Activated CD4-positive, CD25-positive, alpha-beta regulatory T cell treated with anti-CD3 and anti-CD28 coated beads, Interleukin-2, amount 50 U/mL, for 24 hours (primary cell): ENCODE data around the gene EIF4A2.
"Not testable (repeated sequence)": the region's sequence is repeated elsewhere in the genome, so short reads cannot be mapped to it uniquely, and the experiment has no call there.

Experiments used
- ATAC-seq, 2 donors: fragments of 150-1000 bp; cut with Tn5 transposase; one replicate each; pipeline ENCODE4 v1.10.0; 2021; ENCODE audit warnings: mild to moderate bottlenecking in 1 of 2, moderate library complexity in 1 of 2

EIF4A2 gene

DNA sequence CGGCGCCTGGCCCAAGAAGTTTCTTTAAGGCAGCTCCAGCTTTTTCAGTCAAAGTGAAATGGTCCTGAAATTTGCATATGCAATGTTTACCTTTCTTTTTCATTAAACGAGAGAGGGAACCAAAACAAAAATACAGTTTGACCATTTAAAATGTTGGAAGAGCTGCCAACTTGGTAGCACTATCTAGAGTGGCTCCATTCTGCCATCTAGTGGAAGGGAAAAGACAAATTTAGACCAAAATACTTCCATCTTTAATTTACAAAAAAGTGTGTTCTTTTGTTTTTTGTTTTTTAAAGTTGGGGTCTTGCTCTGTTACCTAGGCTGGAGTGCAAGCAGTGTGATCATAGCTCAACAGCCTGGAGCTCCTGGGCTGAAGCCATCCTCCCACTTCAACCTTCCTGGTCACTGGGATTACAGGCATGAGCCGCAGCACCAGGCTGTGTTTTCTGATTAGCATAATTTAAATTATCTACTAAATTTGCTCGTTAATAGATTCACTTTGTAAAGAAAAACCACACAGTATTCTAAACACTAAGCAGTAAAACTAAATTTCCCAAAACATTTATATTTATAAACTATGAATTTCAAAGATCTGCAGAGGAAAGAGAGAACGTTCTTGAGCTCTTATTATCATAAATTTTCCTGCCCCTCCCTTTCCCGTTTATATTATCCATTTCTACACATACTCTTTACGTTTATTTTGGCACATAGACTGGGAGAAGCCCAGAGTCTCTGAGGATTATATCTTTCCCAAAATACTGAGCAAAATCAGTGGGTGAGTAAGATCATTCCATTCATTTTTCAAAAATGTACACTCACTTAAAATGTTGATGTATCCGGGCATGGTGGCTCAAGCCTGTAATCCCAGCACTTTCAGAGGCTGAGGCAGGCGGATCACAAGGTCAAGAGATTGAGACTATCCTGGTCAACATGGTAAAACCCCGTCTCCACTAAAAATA is 38.3 kb downstream of the EIF4A2 start:
- no peak for ATAC-seq

DNA sequence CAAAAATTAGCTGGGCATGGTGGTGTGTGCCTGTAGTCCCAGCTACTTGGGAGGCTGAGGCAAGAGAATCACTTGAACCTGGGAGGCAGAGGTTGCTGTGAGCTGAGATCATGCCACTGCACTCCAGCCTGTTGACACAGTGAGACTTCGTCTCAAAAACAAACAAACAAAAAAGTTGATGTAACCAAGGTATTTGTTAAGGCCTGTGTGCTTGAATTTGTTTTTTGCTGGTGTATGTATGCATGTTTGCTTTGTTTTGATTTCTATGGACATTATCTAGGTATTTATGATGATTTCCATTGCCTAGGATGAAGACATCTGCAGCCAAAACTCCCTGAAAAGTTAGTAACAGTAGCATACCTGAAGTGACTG is 39.0 kb downstream of the EIF4A2 start:
- not testable (repeated sequence) for ATAC-seq

DNA sequence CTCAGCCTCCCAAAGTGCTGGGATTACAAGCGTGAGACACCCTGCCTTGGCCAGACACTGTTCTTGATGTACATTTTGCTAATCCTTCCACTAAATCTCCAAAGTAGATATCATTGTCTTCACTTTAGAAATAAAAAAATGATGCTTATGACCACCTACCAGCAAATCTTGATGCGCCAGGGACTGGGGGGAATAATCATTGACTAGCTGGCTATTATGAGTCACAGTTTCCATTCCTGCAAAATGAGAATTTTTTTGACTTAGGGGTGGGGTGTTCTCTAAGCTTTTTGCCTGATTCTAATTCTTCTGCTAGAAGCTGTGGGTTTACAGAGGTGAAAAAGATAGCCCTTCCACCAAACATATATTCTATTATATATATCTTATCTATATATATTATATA is 40.0 kb downstream of the EIF4A2 start:
- no peak for ATAC-seq

DNA sequence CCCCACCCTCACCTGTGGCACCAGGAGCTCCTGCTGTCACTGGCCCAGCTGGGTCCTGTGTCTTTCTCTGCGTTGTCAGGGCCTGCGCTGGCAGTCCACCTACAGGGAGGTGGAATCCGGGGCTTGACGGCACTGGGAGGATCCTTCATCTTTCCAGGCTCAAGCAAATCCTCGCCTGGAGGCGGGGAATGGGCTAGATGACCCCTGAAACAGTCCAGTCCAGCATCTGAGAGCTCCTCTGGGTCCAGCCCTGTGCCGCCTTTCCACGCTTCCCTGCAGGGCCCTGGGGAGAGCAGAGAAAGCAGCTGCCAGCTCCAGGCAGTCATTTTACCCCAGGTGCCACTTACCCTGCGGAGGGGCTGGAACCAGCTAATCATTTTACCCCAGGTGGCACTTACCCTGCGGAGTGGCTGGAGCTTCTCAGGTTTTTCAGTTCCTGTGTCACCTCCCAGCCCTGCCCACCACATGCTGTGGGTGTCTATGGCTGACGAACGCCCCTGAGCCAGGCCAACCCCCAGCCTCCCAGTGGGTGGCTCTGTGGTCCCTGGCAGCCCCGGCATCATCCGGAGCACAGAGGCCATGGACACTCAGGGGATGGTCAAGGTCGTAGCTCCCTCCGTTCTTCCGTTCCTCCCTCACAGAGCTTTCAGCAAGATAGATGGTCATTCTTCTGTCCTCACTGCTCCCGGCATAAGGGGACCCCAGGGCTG is 41.2 kb downstream of the EIF4A2 start:
- no peak for ATAC-seq

DNA sequence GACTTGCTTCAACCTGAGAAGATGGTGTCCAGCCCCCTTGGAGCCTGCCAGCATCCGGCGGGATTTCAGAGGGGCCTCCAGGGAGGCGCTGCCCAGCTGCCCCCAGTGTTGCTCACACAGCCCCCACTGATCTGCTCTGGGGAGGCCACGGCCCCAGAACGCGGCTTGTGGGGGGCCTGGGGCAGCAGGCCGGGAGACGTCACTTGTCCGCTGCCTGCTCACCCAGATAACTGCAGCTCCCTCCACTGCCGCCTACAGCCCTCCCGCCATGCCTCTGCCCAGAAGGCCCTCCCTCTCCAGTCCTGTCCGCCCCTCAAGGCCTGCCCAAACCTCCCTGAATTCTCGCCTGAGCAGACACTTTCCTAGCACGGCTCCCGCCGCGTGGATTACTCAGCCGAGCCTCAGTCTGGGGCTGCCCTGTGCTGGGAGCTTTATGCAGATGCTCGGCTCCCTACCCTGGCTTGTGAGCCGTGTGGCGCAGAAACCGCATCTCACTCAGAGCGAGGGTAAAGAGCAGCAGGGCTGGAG is 42.0 kb downstream of the EIF4A2 start:
- peak; percentile 45 to 48 for ATAC-seq

DNA sequence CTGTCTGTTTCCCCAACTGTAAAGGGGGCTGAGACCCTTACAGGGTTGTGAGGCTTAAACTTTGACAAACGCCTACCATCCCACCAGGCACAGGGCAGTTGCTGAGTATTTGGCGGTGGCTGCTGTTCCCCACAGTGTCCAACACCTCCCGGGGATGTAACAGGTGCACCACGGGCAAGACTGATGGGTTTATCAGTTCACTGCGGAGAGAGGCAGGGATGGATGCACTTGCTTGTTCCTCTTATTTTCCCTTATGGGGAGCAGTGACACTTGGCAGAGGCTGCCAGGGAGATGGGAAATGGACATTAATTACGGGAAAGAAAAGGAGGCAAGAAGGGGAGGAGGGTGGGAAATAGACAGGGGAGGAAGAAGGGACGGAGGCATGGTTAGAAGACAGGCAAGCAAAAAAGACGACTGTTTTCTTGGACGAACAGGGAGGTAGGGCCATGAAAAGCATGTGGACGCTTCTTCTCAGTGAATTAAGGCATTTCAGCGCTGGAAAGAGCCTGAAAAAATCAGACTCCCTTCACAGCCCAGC is 42.6 kb downstream of the EIF4A2 start:
- no peak for ATAC-seq

DNA sequence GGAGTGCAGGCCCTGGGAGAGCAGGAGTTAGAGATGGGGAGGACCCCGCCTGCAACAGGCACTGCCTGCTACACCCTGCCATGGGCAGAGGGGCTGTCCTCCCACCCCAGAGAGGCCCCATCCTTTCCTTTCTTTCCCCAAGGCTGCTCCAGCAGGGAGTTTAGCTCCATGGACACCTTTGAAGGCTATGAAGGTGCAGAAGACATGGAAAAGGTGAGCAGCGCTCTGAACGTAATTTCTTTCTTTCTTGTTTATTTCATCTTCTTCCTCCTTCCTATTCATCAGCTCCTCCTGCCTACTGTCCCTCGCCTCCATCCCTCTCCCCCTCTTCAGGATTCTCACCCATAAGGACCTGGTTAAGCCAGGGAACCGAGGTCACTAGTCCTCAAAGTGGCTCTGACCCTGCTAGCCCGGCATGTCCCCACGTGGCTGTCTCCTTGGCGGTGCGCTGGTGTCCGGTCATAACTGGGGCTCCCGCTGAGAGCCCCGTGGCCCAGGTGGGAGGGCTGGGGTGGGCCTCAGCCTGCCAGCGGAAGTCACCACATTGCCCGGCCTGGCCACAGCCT is 43.1 kb downstream of the EIF4A2 start:
- ATAC-seq = peak in 1 of 2 donors; percentile 5

DNA sequence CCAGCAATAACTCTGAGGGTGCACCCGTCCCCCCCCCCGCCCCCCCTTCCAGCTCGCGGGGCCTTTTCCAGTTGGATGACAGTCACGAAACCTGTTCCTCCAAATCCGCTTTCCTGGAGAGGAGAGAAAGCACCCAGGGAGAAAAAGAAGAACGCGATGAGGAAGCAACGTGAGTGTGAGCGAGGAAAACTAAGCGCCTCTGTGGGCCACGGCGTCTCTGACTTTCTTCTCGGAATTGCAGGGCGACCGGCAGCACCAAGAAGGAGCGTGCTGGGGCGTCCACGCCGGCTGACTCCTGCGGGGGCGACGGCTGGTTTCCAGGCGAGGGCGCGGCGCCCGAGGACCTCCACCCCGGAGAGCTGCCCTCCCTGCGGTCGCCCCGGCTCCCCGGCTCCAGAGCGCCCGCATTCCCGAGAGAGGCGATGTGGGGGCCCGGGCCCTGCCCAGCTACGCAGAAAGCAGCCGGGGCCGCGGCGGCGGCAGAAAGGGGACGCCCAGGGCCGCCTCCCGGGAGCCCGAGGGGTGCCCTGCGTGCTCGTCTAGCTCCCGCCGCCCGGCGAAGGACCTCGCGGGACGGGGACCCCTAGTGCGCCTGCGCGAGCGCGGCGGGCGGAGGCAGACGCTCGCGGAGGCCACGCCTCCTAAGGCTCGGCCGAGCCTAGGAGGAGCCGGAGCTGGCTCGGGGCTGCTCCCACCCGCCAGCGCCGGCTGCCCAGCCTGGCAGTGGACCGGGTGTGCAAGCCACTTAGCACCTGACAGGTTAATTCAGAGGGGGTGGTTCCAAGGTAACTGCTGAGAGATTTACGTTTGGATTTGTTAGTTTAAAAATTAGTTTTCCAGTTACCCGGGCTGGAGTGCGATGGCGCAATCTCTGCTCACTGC is 43.8 kb downstream of the EIF4A2 start:
- ATAC-seq = peak; percentile 91 to 92

DNA sequence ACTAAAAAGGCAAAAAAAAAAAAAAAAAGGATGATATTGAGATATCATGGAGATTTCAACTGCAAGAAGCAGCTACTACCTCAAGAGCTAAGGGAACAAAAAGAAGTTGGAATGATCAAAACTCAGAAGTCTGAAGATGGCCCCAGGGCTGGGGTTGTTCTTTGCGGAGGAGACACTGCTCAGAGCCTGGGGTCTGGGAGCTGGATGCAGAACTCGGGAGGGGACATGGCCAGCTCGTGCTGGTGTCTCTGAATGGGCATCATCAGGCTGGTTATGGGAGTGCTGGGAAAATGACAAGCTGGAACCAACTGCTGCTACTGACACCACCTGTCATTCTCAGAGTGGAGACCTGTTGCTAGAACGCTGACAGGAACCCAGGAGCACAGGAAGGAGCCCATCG is 45.0 kb downstream of the EIF4A2 start:
- no peak for ATAC-seq

DNA sequence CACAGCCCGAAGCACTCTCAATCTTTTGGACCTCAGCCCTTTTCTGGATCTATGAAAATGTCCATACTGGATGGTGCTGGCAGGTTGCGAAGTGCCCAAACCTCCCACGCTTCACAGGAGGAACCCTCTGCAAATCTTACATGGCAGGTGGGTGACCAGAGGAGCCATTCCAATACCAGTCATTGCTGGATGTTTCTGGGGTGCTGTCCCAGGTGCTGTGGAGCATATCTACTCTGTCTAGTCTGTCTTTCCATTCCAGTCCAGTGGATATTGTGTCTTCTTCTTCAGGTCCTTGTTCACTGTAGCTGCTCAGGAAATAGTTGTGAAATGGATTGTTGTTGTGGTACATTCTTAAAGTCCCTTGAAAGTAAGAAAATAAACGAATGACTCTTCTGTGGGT is 48.4 kb downstream of the EIF4A2 start:
- no peak for ATAC-seq

DNA sequence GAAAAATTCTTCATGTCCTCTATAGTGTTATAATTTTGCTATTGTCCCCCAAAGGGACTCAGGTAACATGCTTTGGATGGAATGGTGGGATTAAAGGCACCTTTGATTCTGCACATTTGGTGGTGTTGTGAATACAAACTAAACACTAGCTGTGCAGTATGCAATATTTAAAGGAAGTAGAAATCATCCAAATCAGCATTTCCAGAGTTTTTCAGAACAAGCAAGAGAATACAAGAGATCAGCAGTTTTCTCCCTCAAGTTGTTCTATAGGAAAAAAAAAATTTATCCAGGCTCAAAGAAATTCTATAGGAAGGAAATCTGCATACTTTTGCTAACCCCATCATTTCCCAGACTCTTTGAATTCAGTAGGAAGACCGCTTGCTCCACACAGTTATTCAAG is 48.9 kb downstream of the EIF4A2 start:
- no peak for ATAC-seq
